T-helper 2 cell treated with Interferon-gamma antibody and Interleukin-4, amounts not matched to agents 5 μg/mL and 100 μg/mL, for 36 hours (primary cell): Measurements from ENCODE around the gene FCMR.

ENCODE experiments used
- DNase-seq: peaks from one replicate; pipeline ENCODE4 v3.0.0; 2021; ENCODE audit warnings: low spot score
- H3K27ac Mint-ChIP-seq: one replicate; pipeline ENCODE4 v1.8.0; 2021; ENCODE audit warnings: mild to moderate bottlenecking, mixed read lengths
- H3K27me3 Mint-ChIP-seq: one replicate; pipeline ENCODE4 v1.8.0; 2021; ENCODE audit warnings: low read depth, mixed read lengths
- H3K36me3 Mint-ChIP-seq: one replicate; pipeline ENCODE4 v1.8.0; 2021; ENCODE audit warnings: low read depth, mixed read lengths
- H3K4me1 Mint-ChIP-seq: one replicate; pipeline ENCODE4 v1.8.0; 2021; ENCODE audit warnings: low read depth, mixed read lengths
- H3K4me3 Mint-ChIP-seq: one replicate; pipeline ENCODE4 v1.8.0; 2022; ENCODE audit warnings: mild to moderate bottlenecking, moderate library complexity, mixed read lengths
- H3K9me3 Mint-ChIP-seq: one replicate; pipeline ENCODE4 v1.8.0; 2021; ENCODE audit warnings: mixed read lengths

The FCMR gene

GRCh38 chr1:206940588-206940936, 18.8 kb upstream of the FCMR start:
- Mint-ChIP-seq H3K4me1 (no peaks in the 10 kb centered on the region), H3K4me3 (no peak overlapping the region), H3K9me3 (no peaks in the 10 kb centered on the region), H3K27ac (no peak overlapping the region), H3K36me3 (no peaks in the 10 kb centered on the region), H3K27me3 (peaks cover 23% of the 10 kb centered on the region)
- DNase-seq, result no peak

- no peak for DNase-seq
- no peaks in the 10 kb centered on the region for H3K9me3 Mint-ChIP-seq
- no peak overlapping the region for H3K27ac Mint-ChIP-seq
- H3K4me1 Mint-ChIP-seq, result no peaks in the 10 kb centered on the region
- H3K4me3 Mint-ChIP-seq, result no peak overlapping the region
- H3K36me3 Mint-ChIP-seq, result no peaks in the 10 kb centered on the region
- peaks cover 23% of the 10 kb centered on the region for H3K27me3 Mint-ChIP-seq
These were observed 18.3 kb upstream of the FCMR start for GRCh38 chr1:206939841-206940587.

DNA sequence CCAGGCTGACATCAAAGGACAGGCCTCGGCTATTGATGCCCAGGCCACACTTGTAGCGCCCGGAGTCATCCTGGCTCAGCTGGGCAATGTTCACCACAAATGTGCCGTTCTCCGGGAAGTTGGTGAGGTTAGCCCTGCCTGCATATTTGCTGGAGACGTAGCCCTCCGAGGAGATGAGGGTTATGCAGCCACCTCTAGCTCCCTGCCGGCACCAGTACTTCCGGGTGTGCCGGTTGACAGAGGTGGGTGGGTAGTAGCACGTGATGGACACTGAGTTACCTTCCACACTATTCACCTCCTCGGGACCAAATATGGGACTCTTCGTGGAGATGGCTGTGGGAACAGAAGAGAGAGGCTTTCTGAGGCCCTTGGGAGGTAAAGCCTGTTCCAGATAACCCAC, 17.4 kb upstream of the FCMR start:
- DNase-seq, result no peak

DNA sequence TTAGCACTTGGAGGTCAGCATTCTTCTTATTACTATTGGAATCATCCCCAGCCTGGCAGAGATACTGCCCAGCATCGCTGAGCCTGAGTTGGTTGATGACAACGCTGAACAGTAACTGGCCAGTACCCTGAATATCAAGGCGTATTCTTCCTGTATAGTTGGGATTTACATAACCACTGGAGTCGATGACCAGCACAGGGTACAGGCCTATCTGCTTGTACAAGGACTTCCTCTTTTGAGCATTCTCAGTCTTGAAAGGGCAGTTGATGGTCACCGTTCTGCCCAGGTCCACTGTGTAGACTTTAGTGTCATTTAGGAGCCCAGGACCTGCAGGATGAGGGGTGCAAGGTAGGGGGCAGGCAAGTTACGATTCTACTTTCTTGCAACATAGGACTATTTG, 15.7 kb upstream of the FCMR start:
- H3K4me1 Mint-ChIP-seq, result no peaks in the 10 kb centered on the region

More for the DNA sequence above, 17.4 kb upstream of the FCMR start:
- Mint-ChIP-seq H3K27me3 (peaks cover 19% of the 10 kb centered on the region), H3K4me1 (no peaks in the 10 kb centered on the region), H3K36me3 (no peaks in the 10 kb centered on the region), H3K9me3 (no peaks in the 10 kb centered on the region), H3K27ac (no peak overlapping the region), H3K4me3 (no peak overlapping the region)

DNA sequence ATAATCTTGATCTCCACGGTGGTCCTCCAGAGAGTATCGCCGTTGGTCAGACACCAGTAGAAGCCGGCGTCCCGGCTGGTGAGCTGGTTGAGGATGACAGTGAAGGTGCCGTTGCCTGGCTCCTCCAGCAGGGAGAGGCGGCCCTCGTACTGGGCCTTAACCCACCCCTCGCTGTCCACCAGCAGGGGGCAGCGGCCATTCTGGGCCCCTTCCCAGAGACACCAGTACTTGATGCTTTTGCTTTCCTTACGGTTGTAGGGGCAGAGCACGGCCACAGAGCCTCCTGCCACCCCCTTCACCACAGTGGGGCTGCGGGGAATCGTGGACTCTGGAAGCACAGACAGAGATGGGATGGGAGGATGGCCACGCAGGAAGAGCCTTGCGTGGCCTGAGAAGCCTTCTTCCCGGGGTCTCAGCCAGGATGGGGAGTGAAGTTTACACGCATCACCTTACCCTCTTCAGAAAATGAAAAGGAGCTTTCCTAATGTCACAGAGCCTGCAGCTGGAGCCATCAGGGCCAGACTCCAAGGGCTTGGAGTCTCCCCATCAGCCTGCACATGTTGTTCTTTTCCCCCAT, 13.8 kb upstream of the FCMR start:
- DNase-seq, result peak; percentile 32
- Mint-ChIP-seq H3K36me3 (no peaks in the 10 kb centered on the region), H3K27ac (no peak overlapping the region), H3K9me3 (no peaks in the 10 kb centered on the region), H3K4me1 (peaks cover 3% of the 10 kb centered on the region), H3K4me3 (no peak overlapping the region), H3K27me3 (no peaks in the 10 kb centered on the region)

More for the DNA sequence above, 15.7 kb upstream of the FCMR start:
- Mint-ChIP-seq H3K9me3 (no peaks in the 10 kb centered on the region), H3K27me3 (peaks cover 7% of the 10 kb centered on the region), H3K27ac (no peak overlapping the region), H3K36me3 (no peaks in the 10 kb centered on the region), H3K4me3 (no peak overlapping the region)
- DNase-seq, result no peak

- H3K9me3 Mint-ChIP-seq, result no peaks in the 10 kb centered on the region
- no peak overlapping the region for H3K27ac Mint-ChIP-seq
- no peaks in the 10 kb centered on the region for H3K36me3 Mint-ChIP-seq
- H3K4me1 Mint-ChIP-seq, result peaks cover 6% of the 10 kb centered on the region
- peak; percentile 37 for DNase-seq
- no peaks in the 10 kb centered on the region for H3K27me3 Mint-ChIP-seq
- no peak overlapping the region for H3K4me3 Mint-ChIP-seq
These were observed 11.7 kb upstream of the FCMR start for GRCh38 chr1:206933333-206933945.

- Mint-ChIP-seq H3K36me3 (no peaks in the 10 kb centered on the region), H3K4me3 (no peak overlapping the region), H3K9me3 (no peaks in the 10 kb centered on the region), H3K27me3 (no peaks in the 10 kb centered on the region), H3K27ac (no peak overlapping the region), H3K4me1 (peaks cover 6% of the 10 kb centered on the region)
- DNase-seq, result no peak
These were observed 10.4 kb upstream of the FCMR start for GRCh38 chr1:206932177-206932576.

DNA sequence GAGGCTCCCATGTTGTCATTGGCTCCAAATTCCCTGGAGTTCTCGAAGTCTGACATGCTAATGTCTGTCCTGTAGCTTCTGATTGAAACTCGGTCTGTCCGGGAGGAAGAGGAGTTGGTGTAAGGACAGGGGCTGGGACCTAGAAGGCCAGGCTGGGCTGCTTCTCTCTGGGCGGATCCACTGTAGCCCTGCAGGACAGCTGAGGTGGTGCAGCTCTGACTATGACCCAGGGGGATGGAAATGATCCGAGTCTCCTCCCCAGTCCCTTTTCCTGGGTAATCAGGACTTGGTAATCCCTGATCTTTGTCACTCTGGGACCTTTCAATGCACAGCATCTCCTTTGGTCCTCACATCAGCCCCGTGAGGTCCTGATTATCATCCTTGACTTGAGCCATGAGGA, 10.0 kb upstream of the FCMR start:
- no peaks in the 10 kb centered on the region for H3K36me3 Mint-ChIP-seq
- no peak overlapping the region for H3K27ac Mint-ChIP-seq
- H3K9me3 Mint-ChIP-seq, result no peaks in the 10 kb centered on the region
- no peak overlapping the region for H3K4me3 Mint-ChIP-seq
- peaks cover 6% of the 10 kb centered on the region for H3K4me1 Mint-ChIP-seq
- no peaks in the 10 kb centered on the region for H3K27me3 Mint-ChIP-seq
- no peak for DNase-seq

GRCh38 chr1:206930210-206930798, 8.6 kb upstream of the FCMR start:
- Mint-ChIP-seq H3K27ac (peak overlapping the region; percentile 57), H3K4me3 (no peak overlapping the region), H3K9me3 (no peaks in the 10 kb centered on the region), H3K36me3 (no peaks in the 10 kb centered on the region), H3K4me1 (peaks cover 6% of the 10 kb centered on the region), H3K27me3 (no peaks in the 10 kb centered on the region)
- DNase-seq, result no peak

- H3K4me1 Mint-ChIP-seq, result peaks cover 6% of the 10 kb centered on the region
These were observed 7.8 kb upstream of the FCMR start for GRCh38 chr1:206929524-206929923.

GRCh38 chr1:206926286-206926685, 4.5 kb upstream of the FCMR start:
- peaks cover 14% of the 10 kb centered on the region for H3K4me1 Mint-ChIP-seq
- no peak for DNase-seq
- H3K36me3 Mint-ChIP-seq, result no peaks in the 10 kb centered on the region
- H3K27me3 Mint-ChIP-seq, result no peaks in the 10 kb centered on the region
- no peaks in the 10 kb centered on the region for H3K9me3 Mint-ChIP-seq
- H3K27ac Mint-ChIP-seq, result no peak overlapping the region
- H3K4me3 Mint-ChIP-seq, result no peak overlapping the region

More at GRCh38 chr1:206929524-206929923, 7.8 kb upstream of the FCMR start:
- DNase-seq, result no peak
- H3K27ac Mint-ChIP-seq, result no peak overlapping the region
- no peaks in the 10 kb centered on the region for H3K9me3 Mint-ChIP-seq
- H3K4me3 Mint-ChIP-seq, result no peak overlapping the region
- no peaks in the 10 kb centered on the region for H3K36me3 Mint-ChIP-seq
- no peaks in the 10 kb centered on the region for H3K27me3 Mint-ChIP-seq

DNA sequence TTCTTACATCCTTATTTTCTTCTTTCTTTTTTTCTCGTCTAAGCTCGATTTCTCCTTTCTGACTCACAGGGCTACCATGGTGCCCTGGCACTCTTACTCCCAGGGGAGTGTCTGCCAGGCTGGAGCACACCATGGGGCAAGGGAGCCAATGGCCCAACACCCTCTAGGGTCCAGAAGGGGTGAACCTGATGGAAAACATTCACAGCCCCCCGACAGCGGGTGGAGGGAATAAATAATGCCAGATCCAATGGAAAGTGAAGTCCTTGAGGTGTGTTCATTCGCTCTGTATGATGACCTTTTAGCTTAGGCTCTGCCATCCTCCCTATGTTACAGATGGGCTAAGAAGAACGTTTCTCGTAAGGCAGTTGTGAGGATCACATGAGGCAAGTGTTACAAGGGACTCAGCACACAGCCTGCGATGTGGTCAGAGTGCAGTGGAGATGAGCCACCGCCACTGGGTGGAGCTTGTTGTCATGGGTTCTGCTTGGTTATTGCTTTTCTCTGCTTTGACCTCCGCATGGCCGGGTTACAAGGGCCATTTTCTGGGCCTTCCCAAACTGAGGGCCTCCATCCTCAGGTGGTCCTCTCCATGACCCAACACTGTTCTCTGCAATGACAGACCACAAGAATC, 3.5 kb upstream of the FCMR start:
- DNase-seq, result peak; percentile 42
- peaks cover 8% of the 10 kb centered on the region for H3K36me3 Mint-ChIP-seq
- no peak overlapping the region for H3K27ac Mint-ChIP-seq
- H3K27me3 Mint-ChIP-seq, result no peaks in the 10 kb centered on the region
- no peaks in the 10 kb centered on the region for H3K9me3 Mint-ChIP-seq
- peaks cover 22% of the 10 kb centered on the region for H3K4me1 Mint-ChIP-seq
- no peak overlapping the region for H3K4me3 Mint-ChIP-seq

GRCh38 chr1:206924592-206925105, 2.9 kb upstream of the FCMR start:
- H3K4me3 Mint-ChIP-seq, result no peak overlapping the region
- H3K27me3 Mint-ChIP-seq, result no peaks in the 10 kb centered on the region
- peaks cover 11% of the 10 kb centered on the region for H3K36me3 Mint-ChIP-seq
- no peak overlapping the region for H3K27ac Mint-ChIP-seq
- no peak for DNase-seq
- H3K4me1 Mint-ChIP-seq, result peaks cover 25% of the 10 kb centered on the region
- no peaks in the 10 kb centered on the region for H3K9me3 Mint-ChIP-seq
